Endothelial cell of umbilical vein (primary cell): ENCODE measurements around the gene THAP4. TPM values are rescaled to one million over a fixed set of nuclear protein-coding genes. Genes with fewer than 3 reads are reported as not detected.

Source experiments
- BruUV-seq: library from RNA; stranded (reverse); fragments of 400-500 nt; replicated peaks from 2 replicates; lab custom pipeline; 2021; lab: Mats Ljungman, UMichigan
- CTCF ChIA-PET: fragments of 300-600, 350-600 bp; sonication (Branson Sonifier 250); formaldehyde crosslinking; loops from one replicate; lab custom pipeline; 2021; ENCODE audit warnings: antibody characterized with exemption, inconsistent platforms; lab: Charles Lee
- POLR2A ChIA-PET: fragments of 300-600, 350-600 bp; sonication (Branson Sonifier 250); formaldehyde crosslinking; loops from one replicate; lab custom pipeline; 2021; ENCODE audit warnings: antibody characterized with exemption, inconsistent platforms; lab: Charles Lee
- DNase-seq: peaks from one replicate; pipeline ENCODE4 v3.0.0-alpha.2; 2011; ENCODE audit warnings: low read depth, low spot score
- FAIRE-seq: peaks from 2 replicates; lab custom pipeline; 2011; peaks lifted over from hg19 to GRCh38; lab: Jason Lieb, UNC
- H2AFZ ChIP-seq: 2 replicates; pipeline ENCODE4 v1.6.0; 2012; ENCODE audit warnings: low read depth, low read length, control low read depth, inconsistent platforms
- H3K27ac ChIP-seq: 2 replicates; pipeline ENCODE4 v1.5.1; 2011; ENCODE audit warnings: low read depth, mild to moderate bottlenecking, control low read depth, low read length, moderate library complexity; ENCODE audit not compliant: insufficient read depth
- H3K27me3 ChIP-seq, 2 experiments: 2 replicates each; pipeline versions ENCODE4 v1.6.0 to v1.6.1; 2011; ENCODE audit warnings: low read length in 2 of 2, mixed read lengths in 1 of 2; ENCODE audit not compliant: control insufficient read depth in 2 of 2, insufficient read depth in 2 of 2
- H3K36me3 ChIP-seq, 2 experiments: 2 replicates in 1 of 2; 3 replicates in 1 of 2; pipeline ENCODE4 v1.5.1; 2011; ENCODE audit warnings: low read length in 2 of 2, mild to moderate bottlenecking in 1 of 2, moderate library complexity in 1 of 2; ENCODE audit not compliant: control insufficient read depth in 2 of 2, insufficient read depth in 2 of 2; ENCODE audit errors: extremely low read depth in 1 of 2
- H3K4me1 ChIP-seq: 3 replicates; pipeline ENCODE4 v1.5.1; 2011; ENCODE audit warnings: mild to moderate bottlenecking, low read length; ENCODE audit not compliant: control insufficient read depth, insufficient read depth; ENCODE audit errors: extremely low read depth
- H3K4me2 ChIP-seq: 2 replicates; pipeline ENCODE4 v1.6.1; 2011; ENCODE audit warnings: low read length, control low read depth, mixed read lengths; ENCODE audit not compliant: insufficient read depth
- H3K4me3 ChIP-seq, 3 experiments: fragments of 200-600 bp in 1 of 3; sonication (generic), shearing (Covaris generic) in 1 of 3; replicated peaks in 1 of 3; 2 replicates each; pipeline ENCODE4 v1.5.1; 2011 to 2016; ENCODE audit warnings: control low read depth in 3 of 3, low read length in 3 of 3, mild to moderate bottlenecking in 2 of 3, inconsistent platforms in 1 of 3, low read depth in 1 of 3, moderate library complexity in 1 of 3; ENCODE audit not compliant: insufficient read depth in 1 of 3
- H3K79me2 ChIP-seq: 2 replicates; pipeline ENCODE4 v1.6.0; 2012; ENCODE audit warnings: low read length, inconsistent platforms; ENCODE audit not compliant: control insufficient read depth, insufficient read depth
- H3K9ac ChIP-seq: replicated peaks from 2 replicates; pipeline ENCODE3; 2011; ENCODE audit warnings: low read length, control low read depth; ENCODE audit not compliant: insufficient read depth; ENCODE audit errors: extremely low read depth
- H3K9me1 ChIP-seq: replicated peaks from 3 replicates; pipeline ENCODE4 v1.6.0; 2011; ENCODE audit warnings: mild to moderate bottlenecking, low read length; ENCODE audit not compliant: control insufficient read depth, insufficient read depth; ENCODE audit errors: extremely low read depth
- H3K9me3 ChIP-seq: replicated peaks from 2 replicates; pipeline ENCODE4 v1.5.1; 2012; ENCODE audit warnings: low read length, inconsistent platforms; ENCODE audit not compliant: control insufficient read depth, insufficient read depth
- H4K20me1 ChIP-seq: replicated peaks from 2 replicates; pipeline ENCODE3; 2011; ENCODE audit warnings: mild to moderate bottlenecking, low read length; ENCODE audit not compliant: control insufficient read depth, insufficient read depth; ENCODE audit errors: extremely low read depth
- CTCF ChIP-seq, 2 donors: IDR thresholded peaks; 1 replicate in 1 of 2; 2 replicates in 1 of 2; pipeline ENCODE4 v1.5.1; 2011; ENCODE audit warnings: low read length in 2 of 2, mild to moderate bottlenecking in 2 of 2, moderate library complexity in 2 of 2, control low read depth in 1 of 2, inconsistent platforms in 1 of 2, low read depth in 1 of 2; ENCODE audit not compliant: insufficient read depth in 1 of 2; ENCODE audit errors: extremely low read depth in 1 of 2
- EZH2 ChIP-seq: IDR thresholded peaks from 2 replicates; pipeline ENCODE4 v1.6.1; 2012; ENCODE audit warnings: borderline replicate concordance, low read depth, mild to moderate bottlenecking, moderate library complexity, low read length, inconsistent platforms; ENCODE audit not compliant: severe bottlenecking
- FOS ChIP-seq: IDR thresholded peaks from 2 replicates; pipeline ENCODE4 v1.6.1; 2011; ENCODE audit warnings: mild to moderate bottlenecking, low read length, moderate library complexity, borderline replicate concordance; ENCODE audit not compliant: insufficient read depth
- GATA2 ChIP-seq: IDR thresholded peaks from 2 replicates; pipeline ENCODE4 v1.7.0; 2011; ENCODE audit warnings: low read depth, mild to moderate bottlenecking, moderate library complexity, mixed read lengths, low read length; ENCODE audit not compliant: insufficient read length, insufficient read depth
- JUN ChIP-seq: IDR thresholded peaks from 2 replicates; pipeline ENCODE4 v1.6.1; 2011; ENCODE audit warnings: borderline replicate concordance, low read depth; ENCODE audit not compliant: insufficient read length, insufficient read depth
- MYC ChIP-seq: IDR thresholded peaks from one replicate; pipeline ENCODE4 v1.6.1; 2011; ENCODE audit warnings: mild to moderate bottlenecking, low read depth, low read length
- POLR2A ChIP-seq: IDR thresholded peaks from 2 replicates; pipeline ENCODE4 v1.6.1; 2012; ENCODE audit warnings: low read depth, mild to moderate bottlenecking, control low read depth, low read length
- POLR2AphosphoS5 ChIP-seq: IDR thresholded peaks from 2 replicates; pipeline ENCODE4 v1.6.1; 2012; ENCODE audit warnings: low read depth, mild to moderate bottlenecking, control low read depth, low read length, moderate library complexity; ENCODE audit not compliant: insufficient read depth
- dilution Hi-C: fragments of 300-500 bp; cut with MboI; formaldehyde crosslinking; loops from one replicate; pipeline ENCODE4 v1.15.0; 2019; ENCODE audit warnings: low sequenced_read_pairs; ENCODE audit not compliant: extremely low pct_ligation_motif_present
- intact Hi-C: fragments of 100-400 bp; cut with micrococcal nuclease; formaldehyde crosslinking; loops from one replicate; pipeline ENCODE4 v1.10.0; 2022
- polyA plus RNA-seq, 4 experiments: library from polyadenylated mRNA; depleted of rRNA in 3 of 4; stranded (reverse) in 3 of 4; unstranded in 1 of 4; fragments of >200 nt; gene quantifications; 2 replicates each; pipeline versions ENCODE4 v1.2.1 to v1.2.3, GENCODE V29; 2011 to 2012; ENCODE audit warnings: missing spikeins in 1 of 4
- total RNA-seq: library from RNA; stranded (reverse); gene quantifications from 2 replicates; pipeline ENCODE4 v1.2.3, GENCODE V29; 2021
- TF ChIP-seq, protein P1 (sequence below): IDR thresholded peaks from 2 replicates; pipeline ENCODE4 v1.6.1; 2011; ENCODE audit not compliant: insufficient read depth, insufficient read length

THAP4 gene
- total and polyA plus RNA-seq, 2 donors (not counting 3 experiments of a cell fraction or from before 2014, with no cell fraction given) = 45.4 to 47.4 TPM

DNA sequence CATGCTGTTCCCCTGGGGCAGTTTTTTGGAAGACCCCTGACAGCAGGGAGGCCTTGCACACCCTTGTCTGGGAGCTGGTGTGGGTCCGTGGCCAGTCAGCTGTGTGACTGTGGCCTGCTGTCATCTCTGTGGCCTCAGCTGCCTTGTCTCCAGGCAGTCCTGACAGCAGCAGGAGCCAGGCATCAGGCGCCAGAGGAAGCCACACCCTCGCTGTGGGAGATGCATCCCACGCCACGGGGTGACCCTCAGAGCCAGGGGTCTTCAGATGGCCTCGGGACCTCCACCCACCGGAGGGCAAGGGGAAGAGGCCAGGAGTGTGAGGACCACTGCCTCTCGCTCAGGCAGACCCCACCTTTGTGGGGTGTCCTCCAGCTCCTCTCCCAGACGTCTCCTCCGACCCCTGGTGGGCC lies 73.4 kb downstream of the THAP4 start:
- DNase-seq = no peak
- CTCF ChIA-PET = interaction anchor here (1.9 kb wide), 1 partner anchor 56 kb away, joined by 7 read pairs; the partner anchor contains the start of gene STK25
- H3K79me2 ChIP-seq = peaks cover 50% of the 10 kb centered on the region

More for the DNA sequence above, 73.4 kb downstream of the THAP4 start:
- dilution Hi-C loops = no loop called here
- no TSS peak for BruUV-seq
- H3K9me3 ChIP-seq = no peaks in the 10 kb centered on the region
- POLR2A ChIA-PET = no interaction called here
- H3K4me1 ChIP-seq = peaks cover 25% of the 10 kb centered on the region
- no peaks in the 10 kb centered on the region for H3K9me1 ChIP-seq
- H3K27me3 ChIP-seq = no peaks in the 10 kb centered on the region
- H2AFZ ChIP-seq = no peak overlapping the region
- peaks cover 5 to 25% of the 10 kb centered on the region in 2 experiments for H3K36me3 ChIP-seq
- no peak overlapping the region for H3K4me3 ChIP-seq
- no peaks in the 10 kb centered on the region for H4K20me1 ChIP-seq
- no peak overlapping the region for H3K4me2 ChIP-seq
- no peak overlapping the region for H3K9ac ChIP-seq
- no peak overlapping the region for H3K27ac ChIP-seq
- FAIRE-seq = no peak
- intact Hi-C loops = no loop called here
- TF ChIP-seq FOS (no peak), GATA2 (no peak), JUN (no peak), POLR2AphosphoS5 (no peak), EZH2 (no peak), MYC (no peak), POLR2A (no peak), CTCF (IDR thresholded peaks at IDR 0.05; ENCODE audit: extremely low read depth in 1 of 2, insufficient read depth in 1 of 2, low read depth in 1 of 2, low read length in 2 of 2) (no peak)
- TF ChIP-seq, protein P1, sequence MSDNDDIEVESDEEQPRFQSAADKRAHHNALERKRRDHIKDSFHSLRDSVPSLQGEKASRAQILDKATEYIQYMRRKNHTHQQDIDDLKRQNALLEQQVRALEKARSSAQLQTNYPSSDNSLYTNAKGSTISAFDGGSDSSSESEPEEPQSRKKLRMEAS = no peak
